GM23338 (cell line): Measurements from ENCODE around the gene NOVA2.

Experiments
- CREB1 ChIP-seq: fragments of 250-450 bp; sonication (Bioruptor Pico); IDR thresholded peaks from 2 replicates; pipeline ENCODE4 v1.5.0; 2020; ENCODE audit warnings: low read depth, mild to moderate bottlenecking, moderate library complexity
- CTCF ChIP-seq, 2 experiments: fragments of 200-600 bp in 1 of 2; sonication (generic) in 1 of 2; conservative IDR thresholded peaks; 2 replicates each; pipeline versions ENCODE4 v1.5.1 to v1.6.1; 2016 to 2017; ENCODE audit warnings: antibody characterized with exemption in 2 of 2, low read depth in 2 of 2, mild to moderate bottlenecking in 2 of 2, moderate library complexity in 1 of 2
- EZH2 ChIP-seq: fragments of 200-600 bp; sonication (generic); IDR thresholded peaks from one replicate; pipeline ENCODE4 v1.8.0; 2017; ENCODE audit warnings: antibody characterized with exemption, mild to moderate bottlenecking, low read depth; ENCODE audit not compliant: unreplicated experiment

- TF ChIP-seq CTCF (conservative IDR thresholded peaks at IDR 0.05; ENCODE audit: low read depth in 2 of 2) = no peak
- TF ChIP-seq EZH2 = peak; percentile 17
- 0 out of 2 replicates have a peak, but pooled peaks have one; percentile 9 for TF ChIP-seq CREB1 (CRISPR knock-in tag)
These were observed 72.8 kb downstream of the NOVA2 start for GRCh38 chr19:45900738-45901431.
